GM18502 (cell line): ENCODE results near the gene CSF1R.

Experiments used
- ATAC-seq: cut with Tn5 transposase; IDR thresholded peaks from one replicate; pipeline ENCODE4 v1.9.1; 2021; ENCODE audit warnings: mild to moderate bottlenecking; ENCODE audit not compliant: unreplicated experiment, poor library complexity

Gene CSF1R

DNA sequence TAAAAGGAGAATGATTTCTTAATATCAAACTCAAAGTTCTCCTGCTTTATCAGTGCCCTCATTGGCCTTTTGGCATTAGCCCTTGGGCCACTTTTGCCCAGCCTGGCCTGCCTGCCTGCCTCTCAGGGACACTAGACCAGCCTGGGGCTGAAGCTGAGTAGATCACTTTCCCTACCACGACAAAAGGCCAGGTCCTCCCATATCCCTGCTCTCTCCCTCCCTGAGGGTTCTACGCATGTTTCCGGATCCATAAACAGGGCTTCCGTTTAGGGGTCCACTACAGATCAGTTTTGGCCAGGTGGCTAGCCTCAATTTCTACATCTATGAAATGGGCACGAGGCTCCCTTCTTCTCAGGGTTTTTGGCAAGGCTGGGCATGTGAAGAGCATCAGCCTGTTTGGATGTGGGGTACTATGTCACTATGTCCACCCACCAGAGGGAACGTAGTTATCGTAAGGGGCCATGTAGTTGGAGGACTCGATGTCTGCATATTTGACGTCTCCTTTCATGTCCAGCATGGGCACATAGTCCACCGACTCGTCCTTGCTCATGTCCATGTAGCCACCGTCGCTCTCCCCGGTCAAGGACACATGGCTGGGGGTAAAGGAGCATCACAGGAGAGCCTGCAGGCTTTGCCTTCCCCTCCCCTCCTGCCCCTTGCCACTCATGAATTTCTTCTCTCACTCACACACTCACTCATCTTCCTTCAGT, 35.2 kb upstream of the CSF1R start:
- ATAC-seq: no peak

DNA sequence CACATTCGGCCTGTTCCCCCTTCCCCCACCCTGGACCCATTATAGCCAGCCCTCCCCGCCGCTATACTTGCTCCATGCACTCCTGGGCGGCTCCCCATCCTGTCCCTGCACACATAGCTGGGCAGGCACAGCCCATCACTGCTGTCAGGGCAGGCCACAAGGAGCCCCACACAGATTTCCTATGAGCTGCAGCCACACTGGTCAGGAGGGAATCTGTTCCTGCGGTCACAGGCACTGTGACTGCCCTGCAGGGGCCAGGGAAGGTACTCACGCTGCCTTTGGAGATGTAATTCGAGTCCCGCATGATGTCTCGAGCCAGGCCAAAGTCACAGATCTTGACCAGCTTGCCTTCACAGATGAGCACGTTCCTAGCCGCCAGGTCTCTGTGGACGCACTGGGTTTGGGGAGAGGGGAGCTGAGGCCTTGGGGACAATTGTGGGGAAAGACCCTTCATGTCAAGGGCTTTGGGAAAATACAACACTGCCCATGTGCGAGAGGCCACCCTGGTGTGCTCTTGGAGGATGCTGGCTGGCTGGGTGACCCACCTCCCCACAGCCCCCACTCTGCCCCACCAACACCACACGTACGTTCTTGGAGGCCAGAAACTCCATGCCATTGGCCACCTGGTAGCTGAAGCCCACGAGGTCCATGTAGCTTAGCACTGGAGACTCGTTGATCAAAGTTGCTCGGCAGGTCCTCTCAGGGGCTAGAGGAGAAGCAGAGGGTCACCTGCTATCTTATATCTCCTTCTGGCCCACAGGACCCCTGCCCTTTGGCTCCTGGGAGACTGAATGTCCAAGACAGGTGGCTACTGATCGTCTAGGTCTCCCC, 34.5 kb upstream of the CSF1R start:
- ATAC-seq: no peak

DNA sequence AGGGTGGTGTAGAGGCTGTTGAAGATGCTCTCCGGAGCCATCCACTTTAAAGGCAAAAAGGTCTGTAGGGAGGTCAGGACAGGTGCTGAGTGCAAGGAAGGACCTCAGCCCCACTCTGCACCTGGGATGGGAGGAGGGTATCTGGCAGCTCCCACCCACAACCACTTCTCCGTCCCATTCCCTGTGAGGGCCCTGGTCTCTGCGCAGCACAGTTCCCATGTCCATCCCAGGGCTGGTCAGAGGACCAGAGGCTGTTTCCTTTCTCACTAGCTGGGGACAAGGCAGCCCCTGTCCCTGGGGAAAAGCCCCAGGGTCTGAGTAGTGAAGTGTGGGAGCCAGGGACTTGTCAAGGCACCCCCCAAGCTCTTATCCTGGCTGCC, 33.7 kb upstream of the CSF1R start:
- ATAC-seq: no peak

GRCh38 chr5:150119421-150120061, 33.2 kb upstream of the CSF1R start:
- ATAC-seq: no peak

GRCh38 chr5:150118561-150119229, 32.3 kb upstream of the CSF1R start:
- ATAC-seq: no peak

DNA sequence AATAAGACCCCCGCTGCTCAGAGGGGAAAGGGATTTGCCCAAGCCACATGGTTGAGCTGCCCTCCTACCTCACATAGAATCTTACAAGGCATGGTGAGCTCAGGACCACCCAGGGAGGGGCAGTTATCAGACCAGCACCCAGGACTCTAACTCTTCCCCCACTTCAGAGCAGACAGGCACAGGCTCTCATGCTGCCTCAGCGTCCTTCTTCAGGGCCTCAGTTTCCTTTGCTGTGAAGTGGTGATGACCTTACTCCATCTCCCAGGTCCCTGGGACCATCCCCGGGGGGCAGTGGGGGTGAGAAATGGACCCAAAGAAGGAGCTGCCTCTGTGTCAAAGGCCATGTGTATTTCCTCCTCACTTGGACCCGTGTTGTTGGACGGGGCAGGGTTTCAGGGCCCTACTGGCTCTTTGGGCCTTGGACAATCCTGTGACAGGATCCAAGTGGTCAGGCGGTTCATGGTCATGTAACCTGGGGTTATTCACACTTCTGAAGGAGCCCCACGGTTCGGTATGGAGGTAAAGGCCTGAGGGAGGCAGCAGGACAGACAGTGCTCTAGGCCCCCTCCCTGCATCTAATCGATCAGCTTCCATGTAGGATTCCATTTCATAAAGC, 31.7 kb upstream of the CSF1R start:
- no peak for ATAC-seq

DNA sequence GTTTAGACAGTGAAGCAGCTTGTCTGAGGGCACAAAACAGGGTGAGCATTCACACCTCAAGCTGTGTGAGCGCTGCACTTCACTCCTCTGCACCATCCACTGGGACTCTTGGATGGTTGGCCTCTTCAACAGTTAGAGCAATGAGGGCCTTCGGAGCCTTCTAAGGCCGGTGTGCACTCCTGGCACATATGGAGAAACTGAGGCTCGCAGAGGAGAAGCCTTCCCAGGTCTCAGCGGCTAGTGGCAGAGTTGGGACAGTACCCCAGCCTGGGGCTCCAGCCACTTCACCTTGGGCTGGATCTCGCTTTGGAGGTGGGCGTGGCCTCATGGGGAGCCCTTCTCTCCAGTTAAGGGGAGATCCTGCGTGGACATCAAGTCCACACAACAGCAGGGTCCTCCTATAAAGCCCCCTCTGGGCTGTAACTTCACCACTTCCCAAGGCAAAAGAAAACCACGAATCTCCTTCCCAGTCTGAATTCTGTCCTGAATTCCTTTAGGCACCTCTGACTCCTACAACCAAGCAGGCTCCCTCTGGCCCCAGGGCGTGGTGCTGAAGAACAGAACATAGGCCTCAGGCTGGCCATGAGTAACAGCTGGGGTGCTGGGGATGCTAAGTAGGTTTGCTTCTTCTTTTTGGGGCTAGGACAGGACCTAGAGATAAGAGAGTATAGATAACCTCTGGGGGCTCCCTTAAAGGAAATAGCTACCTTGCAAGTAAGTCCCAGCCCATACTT, 30.5 kb upstream of the CSF1R start:
- ATAC-seq: no peak

DNA sequence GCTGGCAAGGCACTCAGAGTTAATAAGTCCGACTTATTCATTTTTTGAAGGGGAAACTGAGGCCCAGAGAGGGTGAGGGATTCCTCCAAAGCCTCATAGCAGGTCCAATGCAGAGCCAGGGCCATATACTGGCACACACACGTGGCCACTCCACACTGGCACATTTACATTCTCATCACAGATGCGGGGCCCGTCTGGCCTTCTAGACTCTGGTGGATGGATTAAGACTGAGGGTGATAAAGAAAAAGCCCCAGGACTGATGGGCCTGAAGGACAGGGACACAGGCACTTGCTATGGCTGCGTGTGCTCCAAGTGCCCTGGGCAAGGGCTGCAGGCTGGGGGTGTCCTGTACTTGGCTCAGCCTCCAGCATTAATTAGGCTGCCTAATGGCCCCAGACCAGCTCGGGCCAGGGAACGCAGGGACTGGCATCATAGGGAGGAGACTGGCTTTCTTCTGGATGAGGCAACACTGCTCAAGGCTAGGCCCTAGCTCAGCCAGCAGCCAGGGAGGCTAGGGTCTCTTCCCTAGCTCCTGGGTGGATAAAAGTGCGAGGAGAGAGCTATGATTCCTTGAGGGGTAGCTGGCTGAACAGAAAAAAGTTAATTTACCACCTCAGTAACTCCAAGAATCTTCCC, 28.5 kb upstream of the CSF1R start:
- ATAC-seq: no peak

GRCh38 chr5:150114102-150114641, 27.8 kb upstream of the CSF1R start:
- no peak for ATAC-seq

- ATAC-seq: no peak
These were observed 26.8 kb upstream of the CSF1R start for GRCh38 chr5:150113047-150113744.

- ATAC-seq: no peak
These were observed 26.1 kb upstream of the CSF1R start for GRCh38 chr5:150112201-150113046.

GRCh38 chr5:150111122-150111521, 24.8 kb upstream of the CSF1R start:
- ATAC-seq: no peak

- ATAC-seq: no peak
These were observed 23.6 kb upstream of the CSF1R start for GRCh38 chr5:150109921-150110320.

DNA sequence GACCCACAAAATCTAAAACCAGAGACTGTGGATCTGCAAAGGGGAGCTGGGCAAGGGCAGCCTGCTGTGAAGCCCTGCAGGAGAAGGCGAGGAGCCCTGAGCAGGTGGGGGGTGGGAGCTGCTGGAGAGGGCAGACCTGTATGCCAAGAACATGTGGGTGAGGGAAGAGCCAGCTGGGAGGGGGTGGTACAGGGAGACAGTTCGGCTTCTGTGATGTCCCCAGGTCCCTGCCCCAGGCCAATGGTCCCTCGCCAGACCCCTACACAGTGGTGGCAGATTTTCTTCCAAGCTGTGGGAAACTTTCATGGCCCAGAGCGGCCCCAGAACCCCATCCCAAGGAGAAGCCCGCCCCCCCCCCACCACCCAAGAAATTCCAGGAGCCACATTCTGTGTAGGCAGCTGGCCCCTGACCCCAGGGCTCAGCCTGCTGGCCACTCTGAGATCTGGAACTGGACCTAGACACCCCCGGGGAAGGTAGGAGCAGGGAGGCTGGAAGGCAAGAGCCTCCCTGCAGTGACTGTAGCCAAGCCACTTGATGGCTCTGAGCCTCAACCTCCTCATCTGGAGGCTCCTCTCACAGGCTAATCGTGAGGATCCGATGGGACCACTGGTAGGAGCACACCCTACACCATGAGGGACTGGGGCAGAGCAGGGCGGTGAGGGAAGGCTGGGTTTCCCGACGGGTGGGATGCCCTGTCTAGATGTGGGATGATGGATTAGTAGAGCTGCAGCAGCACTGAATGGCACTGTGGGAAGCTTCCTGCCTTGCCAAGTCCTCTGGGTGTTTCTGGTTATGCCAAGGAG, 22.6 kb upstream of the CSF1R start:
- ATAC-seq: no peak

GRCh38 chr5:150107909-150108447, 21.6 kb upstream of the CSF1R start:
- no peak for ATAC-seq

DNA sequence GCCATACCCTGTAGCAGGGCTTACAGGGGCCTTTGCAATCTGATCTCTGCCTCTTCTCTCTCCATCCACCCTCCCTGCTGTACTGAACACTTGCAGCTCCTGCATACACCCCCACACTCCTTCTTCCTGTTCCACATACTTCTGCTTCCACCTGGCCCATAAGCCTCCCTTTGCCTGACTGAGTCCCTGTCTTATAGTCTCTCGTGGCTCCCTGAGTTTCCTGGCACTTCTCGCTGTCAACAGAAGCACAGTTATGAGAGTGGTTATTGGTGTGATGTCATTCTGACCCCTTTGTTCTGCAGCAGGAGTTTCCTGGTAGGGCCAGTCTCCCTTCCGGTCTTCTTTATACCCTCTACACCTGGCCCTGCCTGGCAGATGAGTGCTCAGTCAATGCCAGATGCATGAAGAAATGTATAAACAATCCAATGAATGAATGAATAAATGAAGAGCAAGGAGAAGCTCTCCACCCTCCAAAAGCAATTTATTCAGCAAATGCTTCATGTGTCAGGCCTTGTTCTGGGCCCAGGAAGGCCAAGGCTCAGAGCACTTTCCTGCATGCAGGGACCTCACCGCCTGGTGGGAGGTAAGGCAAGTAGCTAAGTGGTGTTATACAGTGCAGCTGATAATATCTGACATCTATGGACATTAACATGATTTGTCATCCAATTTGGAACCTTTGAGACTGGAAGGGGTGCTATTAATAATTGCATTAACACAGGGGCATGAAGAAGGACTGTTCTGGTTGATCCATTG, 20.5 kb upstream of the CSF1R start:
- ATAC-seq: no peak
